IMR-90 (cell line): ENCODE data around the gene FAM110A. TPM values are rescaled to one million over a fixed set of nuclear protein-coding genes. Genes with fewer than 3 reads are reported as not detected.

Experiments
- ATAC-seq: fragments of 200-7000 bp; cut with Tn5 transposase; 2 replicates; pipeline ENCODE4 v1.9.1; 2020; ENCODE audit warnings: low read depth, mild to moderate bottlenecking, moderate library complexity
- BruUV-seq: library from RNA; stranded (reverse); fragments of 400-500 nt; replicated peaks from 2 replicates; lab custom pipeline; 2021; lab: Mats Ljungman, UMichigan
- CTCF ChIA-PET: fragments of 300-600 bp; formaldehyde crosslinking; extraction: SDS; loops from one replicate; lab custom pipeline; 2021; ENCODE audit warnings: antibody characterized with exemption; lab: Yijun Ruan, JAX
- POLR2A ChIA-PET: fragments of 300-600 bp; sonication (Branson Sonifier 250); formaldehyde crosslinking; loops from one replicate; lab custom pipeline; 2022; ENCODE audit warnings: antibody characterized with exemption; ENCODE audit not compliant: unreplicated experiment; lab: Charles Lee
- DNase-seq: peaks from one replicate; pipeline ENCODE4 v3.0.0; 2013
- H2AFZ ChIP-seq: replicated peaks from 2 replicates; pipeline ENCODE3; 2013; ENCODE audit warnings: low read length, mild to moderate bottlenecking; ENCODE audit not compliant: poor library complexity
- H2AK5ac ChIP-seq: 2 replicates; pipeline ENCODE4 v1.6.1; 2013; ENCODE audit warnings: low read depth, low read length, inconsistent platforms
- H2AK9ac ChIP-seq: replicated peaks from 2 replicates; pipeline ENCODE3; 2013; ENCODE audit warnings: mild to moderate bottlenecking, low read depth, low read length, moderate library complexity; ENCODE audit not compliant: poor library complexity
- H2BK120ac ChIP-seq: 2 replicates; pipeline ENCODE4 v1.6.1; 2013; ENCODE audit warnings: low read depth, low read length, inconsistent platforms
- H2BK15ac ChIP-seq: 3 replicates; pipeline ENCODE4 v1.6.1; 2013; ENCODE audit warnings: low read depth, low read length, inconsistent platforms
- H2BK20ac ChIP-seq: 2 replicates; pipeline ENCODE4 v1.6.1; 2013; ENCODE audit warnings: low read depth, mild to moderate bottlenecking, inconsistent platforms, low read length, moderate library complexity
- H2BK5ac ChIP-seq: 2 replicates; pipeline ENCODE4 v1.6.1; 2013; ENCODE audit warnings: mild to moderate bottlenecking, low read depth, low read length, inconsistent platforms; ENCODE audit not compliant: poor library complexity, severe bottlenecking
- H3K14ac ChIP-seq: replicated peaks from 2 replicates; pipeline ENCODE4 v1.6.1; 2013; ENCODE audit warnings: low read depth, low read length, inconsistent platforms
- H3K18ac ChIP-seq: 2 replicates; pipeline ENCODE4 v1.6.1; 2013; ENCODE audit warnings: low read depth, low read length, control low read depth
- H3K23ac ChIP-seq: 2 replicates; pipeline ENCODE4 v1.6.1; 2013; ENCODE audit warnings: low read depth, low read length, inconsistent platforms
- H3K27ac ChIP-seq: 2 replicates; pipeline ENCODE4 v1.5.1; 2013; ENCODE audit warnings: mild to moderate bottlenecking, control low read depth, low read length; ENCODE audit not compliant: insufficient read depth
- H3K27me3 ChIP-seq: 2 replicates; pipeline ENCODE4 v1.6.1; 2013; ENCODE audit warnings: low read length; ENCODE audit not compliant: control insufficient read depth, insufficient read depth
- H3K36me3 ChIP-seq: 2 replicates; pipeline ENCODE4 v1.6.1; 2013; ENCODE audit warnings: low read length, mixed read lengths; ENCODE audit not compliant: control insufficient read depth, insufficient read depth
- H3K4ac ChIP-seq: 2 replicates; pipeline ENCODE4 v1.6.1; 2013; ENCODE audit warnings: low read depth, low read length, inconsistent platforms
- H3K4me1 ChIP-seq: 2 replicates; pipeline ENCODE4 v1.6.1; 2013; ENCODE audit warnings: low read length, mixed read lengths; ENCODE audit not compliant: control insufficient read depth, insufficient read depth
- H3K4me2 ChIP-seq: 2 replicates; pipeline ENCODE4 v1.6.1; 2013; ENCODE audit warnings: low read depth, mild to moderate bottlenecking, control low read depth, low read length, moderate library complexity
- H3K4me3 ChIP-seq: 2 replicates; pipeline ENCODE4 v1.5.1; 2013; ENCODE audit warnings: low read depth, mild to moderate bottlenecking, control low read depth, low read length, moderate library complexity; ENCODE audit not compliant: insufficient read depth
- H3K56ac ChIP-seq: 2 replicates; pipeline ENCODE4 v1.6.1; 2013; ENCODE audit warnings: low read length, inconsistent platforms; ENCODE audit not compliant: insufficient read depth; ENCODE audit errors: extremely low read depth
- H3K79me1 ChIP-seq, 2 experiments: 2 replicates each; pipeline ENCODE4 v1.6.1; 2013; ENCODE audit warnings: low read length in 2 of 2, inconsistent platforms in 1 of 2, low read depth in 1 of 2
- H3K9ac ChIP-seq: 2 replicates; pipeline ENCODE4 v1.6.1; 2013; ENCODE audit warnings: low read depth, low read length, control low read depth
- H3K9me1 ChIP-seq: 2 replicates; pipeline ENCODE4 v1.6.1; 2013; ENCODE audit warnings: low read length, inconsistent platforms; ENCODE audit not compliant: insufficient read depth
- H3K9me3 ChIP-seq: 2 replicates; pipeline ENCODE4 v1.6.1; 2013; ENCODE audit warnings: low read length; ENCODE audit not compliant: control insufficient read depth, insufficient read depth
- H4K20me1 ChIP-seq: 2 replicates; pipeline ENCODE4 v1.6.1; 2013; ENCODE audit warnings: low read length, inconsistent platforms; ENCODE audit not compliant: insufficient read depth
- H4K5ac ChIP-seq: 2 replicates; pipeline ENCODE4 v1.6.1; 2013; ENCODE audit warnings: mild to moderate bottlenecking, low read depth, low read length, control low read depth
- H4K8ac ChIP-seq, 2 experiments: 2 replicates each; pipeline ENCODE4 v1.6.1; 2013; ENCODE audit warnings: low read depth in 2 of 2, low read length in 2 of 2, control low read depth in 1 of 2, inconsistent platforms in 1 of 2
- H4K91ac ChIP-seq: 2 replicates; pipeline ENCODE4 v1.6.1; 2013; ENCODE audit warnings: low read depth, low read length, inconsistent platforms; ENCODE audit not compliant: insufficient read depth
- FOS ChIP-seq: fragments of 150-350 bp; IDR thresholded peaks from 2 replicates; pipeline ENCODE4 v1.6.1; 2016; ENCODE audit warnings: low read depth, low read length
- RAD21 ChIP-seq: IDR thresholded peaks from 2 replicates; pipeline ENCODE4 v1.6.1; 2012; ENCODE audit warnings: low read length, improper control_type of control experiment
- USF2 ChIP-seq: fragments of 150-350 bp; IDR thresholded peaks from 2 replicates; pipeline ENCODE4 v1.6.1; 2017; ENCODE audit warnings: mild to moderate bottlenecking, antibody characterized with exemption, low read length, low read depth
- WGBS, 2 experiments: methylation state at CpG; one replicate each; pipeline versions ENCODE4 v1.1.5 to v1.1.7; 2013; ENCODE audit warnings: missing lambda C conversion rate in 2 of 2; ENCODE audit not compliant: insufficient read length in 1 of 2; ENCODE audit errors: extremely low coverage in 2 of 2; 5-methylcytosine and 5-hydroxymethylcytosine counted together
- dilution Hi-C: fragments of 300-500 bp; cut with HindIII; formaldehyde crosslinking; loops from one replicate; pipeline ENCODE4 v1.14.3; 2018; ENCODE audit warnings: low sequenced_read_pairs; ENCODE audit not compliant: unreplicated experiment
- in situ Hi-C: fragments of 300-500 bp; cut with MboI; formaldehyde crosslinking; loops from 3 replicates; pipeline ENCODE4 v1.14.3; 2019; ENCODE audit warnings: low sequenced_read_pairs, inconsistent platforms, mixed read lengths
- intact Hi-C: fragments of 100-400 bp; cut with micrococcal nuclease; formaldehyde crosslinking; loops from 2 replicates; pipeline ENCODE4 v1.10.0; 2022
- polyA plus RNA-seq, 3 experiments: library from polyadenylated mRNA; depleted of rRNA; stranded (reverse); fragments of >200 nt; gene quantifications; 2 replicates each; pipeline ENCODE4 v1.2.3, GENCODE V29; 2012; ENCODE audit warnings: low replicate concordance in 1 of 3
- total RNA-seq: library from RNA; depleted of rRNA; stranded (reverse); fragments of >200 nt; gene quantifications from 2 replicates; pipeline ENCODE4 v1.2.3, GENCODE V29; 2012

Gene FAM110A
- total and polyA plus RNA-seq, 2 of the 4 experiments (the other 2 are of a cell fraction) = 0.36 to 3.6 TPM

GRCh38 chr20:843912-844311 is 10.4 kb downstream of the FAM110A start:
- H3K23ac ChIP-seq = no peak overlapping the region
- H2AFZ ChIP-seq = no peak overlapping the region
- no peak overlapping the region; the same call in 1 of the 2 replicates for H3K4ac ChIP-seq
- CTCF ChIA-PET = interaction anchor here (0.9 kb wide), 1 partner anchor 12 kb away, joined by 7 read pairs; no protein-coding TSS in a partner anchor
- peaks cover 12 to 27% of the 10 kb centered on the region in 2 experiments for H3K79me1 ChIP-seq
- no peak overlapping the region for H2AK9ac ChIP-seq
- TF ChIP-seq USF2 (no peak), RAD21 (no peak), FOS (no peak)
- H3K4me1 ChIP-seq = peaks cover 5% of the 10 kb centered on the region
- no peaks in the 10 kb centered on the region for H3K36me3 ChIP-seq
- in situ Hi-C loops (no loop called here), intact Hi-C loops (no loop called here), dilution Hi-C loops (no loop called here)
- ATAC-seq (no peak), DNase-seq (no peak)
- no peak overlapping the region for H4K8ac ChIP-seq
- no peak overlapping the region for H4K5ac ChIP-seq
- no peak overlapping the region for H3K56ac ChIP-seq
- no peak overlapping the region for H2BK20ac ChIP-seq
- peak overlapping the region; percentile 36; the same call in 1 of the 2 replicates for H3K4me2 ChIP-seq
- H3K4me3 ChIP-seq = no peak overlapping the region
- H4K91ac ChIP-seq = no peak overlapping the region
- no peak overlapping the region for H2AK5ac ChIP-seq
- H3K9me1 ChIP-seq = peaks cover 2% of the 10 kb centered on the region; the same call in 1 of the 2 replicates
- no peak overlapping the region for H2BK15ac ChIP-seq
- H4K20me1 ChIP-seq = no peaks in the 10 kb centered on the region; the same call in 1 of the 2 replicates
- BruUV-seq = no TSS peak
- H3K9ac ChIP-seq = peak overlapping the region; percentile 32; the same call in 1 of the 2 replicates
- POLR2A ChIA-PET = no interaction called here
- H3K18ac ChIP-seq = no peak overlapping the region
- no CpG with 5 or more reads among the region's 9 CpGs for WGBS, 2 experiments
- H2BK120ac ChIP-seq = no peak overlapping the region
- no peak overlapping the region for H3K27ac ChIP-seq
- H2BK5ac ChIP-seq = no peak overlapping the region
- H3K14ac ChIP-seq = no peak overlapping the region
- H3K27me3 ChIP-seq = no peaks in the 10 kb centered on the region
- no peaks in the 10 kb centered on the region for H3K9me3 ChIP-seq
